Measurements from ENCODE around the gene KRT14. TPM values are rescaled to one million over a fixed set of nuclear protein-coding genes. Genes with fewer than 3 reads are reported as not detected.
"Not testable (repeated sequence)": the region's sequence is repeated elsewhere in the genome, so short reads cannot be mapped to it uniquely, and the experiment has no call there.

The KRT14 gene
- total RNA-seq, 1 experiment from 2014 or later = 0.92 TPM

DNA sequence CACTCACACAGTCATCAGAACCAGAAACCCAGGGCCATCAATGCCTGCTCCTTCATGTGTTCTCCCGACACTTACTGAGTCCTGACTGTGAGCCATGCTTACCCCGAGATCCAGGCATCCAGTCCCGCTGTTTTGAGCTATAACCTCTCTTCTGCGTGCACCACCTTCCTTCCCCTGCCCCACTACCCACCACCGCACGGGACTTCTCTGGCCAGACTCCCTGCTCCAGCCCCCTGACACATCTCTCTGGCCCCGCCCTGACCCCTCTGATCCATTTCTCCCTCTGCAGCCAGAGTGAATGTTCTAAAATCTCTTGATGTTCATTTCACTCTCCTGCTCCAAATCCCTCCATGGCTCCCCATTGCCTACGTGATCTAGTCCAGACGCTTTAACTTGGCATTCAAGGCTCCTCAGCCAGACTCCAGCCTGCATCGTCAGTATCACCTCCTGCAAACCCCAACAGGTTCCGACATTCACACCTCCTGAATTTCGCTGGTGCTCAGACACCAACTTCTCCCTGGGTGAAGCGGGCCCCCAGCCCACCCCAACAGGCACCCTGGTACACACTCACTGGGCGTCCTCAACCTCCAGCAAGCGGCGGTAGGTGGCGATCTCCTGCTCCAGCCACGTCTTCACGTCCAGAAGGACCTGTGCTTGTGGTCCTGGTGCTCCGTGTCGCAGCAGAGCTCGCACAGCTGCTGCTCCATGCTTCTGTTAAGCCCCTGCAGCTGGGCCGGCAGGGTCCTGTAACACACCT lies 40.8 kb upstream of the KRT14 start:
- no peaks in the 10 kb centered on the region for H3K27me3 ChIP-seq (replicated peaks)
- no peak for DNase-seq (ENCODE audit: low read depth in 1 of 2, low spot score in 2 of 2)
- H3K4me3 ChIP-seq = no peak overlapping the region
- H3K27ac ChIP-seq = peak overlapping the region; percentile 87; the same call in 1 of the 2 replicates
- H3K36me3 ChIP-seq = peaks cover 11% of the 10 kb centered on the region
- peaks cover 33% of the 10 kb centered on the region for H3K4me1 ChIP-seq (replicated peaks)
- H3K9me3 ChIP-seq (replicated peaks) = no peaks in the 10 kb centered on the region

DNA sequence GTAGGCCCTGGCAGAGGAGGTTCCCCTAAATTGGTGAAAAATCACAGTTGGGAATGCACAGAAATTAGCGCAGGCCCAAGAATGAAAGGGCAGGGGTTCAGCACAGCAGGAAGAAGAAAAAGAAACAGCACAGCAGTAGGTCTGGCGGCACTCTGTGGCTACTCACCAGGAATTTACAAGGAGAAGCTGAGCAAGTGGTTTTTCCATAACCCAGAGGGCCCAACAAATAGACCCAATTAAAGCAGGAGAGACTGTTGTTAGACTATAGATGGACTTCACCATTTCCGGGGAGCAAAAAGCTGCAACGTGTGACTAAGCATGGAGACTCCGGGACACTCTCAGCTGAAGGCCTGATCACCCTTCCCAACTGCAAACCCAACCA lies 40.2 kb upstream of the KRT14 start:
- not testable (repeated sequence) for H3K27me3 ChIP-seq (replicated peaks); H3K9me3 ChIP-seq (replicated peaks); H3K4me3 ChIP-seq
- Histone ChIP-seq H3K4me1 (replicated peaks) (peaks cover 38% of the 10 kb centered on the region), H3K27ac (peak overlapping the region; percentile 87), H3K36me3 (peaks cover 17% of the 10 kb centered on the region)
- DNase-seq (ENCODE audit: low read depth in 1 of 2, low spot score in 2 of 2) = peak; percentile 69 to 73

DNA sequence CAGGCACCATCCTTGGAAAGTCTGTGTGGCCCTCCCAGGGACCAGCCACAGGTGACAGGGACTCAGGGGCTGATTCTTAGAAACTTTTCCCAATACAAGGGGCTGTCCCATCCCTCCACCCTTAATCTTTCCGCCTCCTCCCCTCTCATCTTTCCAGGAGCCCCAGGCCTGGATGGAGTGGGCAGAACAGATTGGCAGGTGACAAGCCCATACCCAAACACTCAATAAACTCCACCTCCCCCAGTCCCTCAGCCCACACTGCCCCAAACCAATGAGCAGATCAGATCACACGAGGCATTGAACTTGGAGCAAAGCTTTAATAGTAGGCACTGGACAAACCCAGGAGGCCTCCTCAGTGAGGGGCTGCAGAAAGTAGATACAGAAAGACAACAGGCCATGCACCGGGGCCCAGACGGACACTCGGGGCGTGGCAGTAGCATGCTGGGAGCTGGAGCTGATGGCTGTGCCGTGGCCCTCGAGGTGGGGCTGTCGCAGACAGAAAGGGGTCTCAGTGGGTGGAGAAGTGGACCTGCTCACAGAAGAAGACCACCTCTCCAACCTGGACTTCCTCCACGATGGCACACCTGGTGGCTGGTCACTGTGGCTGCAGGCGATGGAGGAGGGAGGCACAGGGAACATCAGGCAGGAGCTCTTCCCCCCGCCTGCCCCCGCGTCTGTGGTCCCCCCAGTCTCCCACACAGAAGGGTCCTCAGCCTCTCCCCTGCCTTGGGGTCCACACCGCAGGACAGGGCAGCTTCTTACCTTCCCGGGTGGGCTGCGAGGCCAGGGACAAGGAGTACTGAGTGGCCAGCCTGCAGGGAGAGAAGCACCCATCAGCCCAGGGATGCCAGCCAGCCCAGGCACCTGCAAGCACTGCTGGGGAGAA lies 39.6 kb upstream of the KRT14 start:
- H3K36me3 ChIP-seq = peaks cover 23% of the 10 kb centered on the region
- not testable (repeated sequence) for DNase-seq (ENCODE audit: low read depth in 1 of 2, low spot score in 2 of 2); H3K4me3 ChIP-seq; H3K9me3 ChIP-seq (replicated peaks); H3K27me3 ChIP-seq (replicated peaks)
- H3K4me1 ChIP-seq (replicated peaks) = peaks cover 45% of the 10 kb centered on the region
- peak overlapping the region; percentile 87 for H3K27ac ChIP-seq

DNA sequence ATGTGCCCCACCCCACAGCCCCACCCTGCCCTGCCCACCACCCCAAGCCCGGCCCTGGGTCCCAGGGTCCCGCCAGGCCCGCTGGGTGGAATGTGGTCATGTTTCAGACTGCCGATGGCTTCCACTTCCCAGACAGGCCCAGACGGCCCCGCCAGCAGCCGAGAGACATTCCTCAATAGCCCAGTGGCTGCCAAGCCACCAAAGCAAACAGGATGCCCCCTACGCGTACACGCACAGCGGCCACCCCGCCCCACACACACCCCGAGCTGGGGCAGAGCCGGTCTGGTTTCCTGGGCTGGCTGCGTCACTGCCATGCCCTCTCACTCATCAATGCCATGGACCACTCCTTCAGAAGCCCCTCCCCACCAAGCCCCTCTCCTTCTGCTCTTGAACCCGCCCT lies 38.9 kb upstream of the KRT14 start:
- peaks cover 51% of the 10 kb centered on the region for H3K4me1 ChIP-seq (replicated peaks)
- peak; percentile 79 to 94 for DNase-seq (ENCODE audit: low read depth in 1 of 2, low spot score in 2 of 2)
- no peaks in the 10 kb centered on the region for H3K9me3 ChIP-seq (replicated peaks)
- no peaks in the 10 kb centered on the region for H3K27me3 ChIP-seq (replicated peaks)
- peaks cover 30% of the 10 kb centered on the region for H3K36me3 ChIP-seq
- H3K4me3 ChIP-seq = no peak overlapping the region
- H3K27ac ChIP-seq = peak overlapping the region; percentile 87

DNA sequence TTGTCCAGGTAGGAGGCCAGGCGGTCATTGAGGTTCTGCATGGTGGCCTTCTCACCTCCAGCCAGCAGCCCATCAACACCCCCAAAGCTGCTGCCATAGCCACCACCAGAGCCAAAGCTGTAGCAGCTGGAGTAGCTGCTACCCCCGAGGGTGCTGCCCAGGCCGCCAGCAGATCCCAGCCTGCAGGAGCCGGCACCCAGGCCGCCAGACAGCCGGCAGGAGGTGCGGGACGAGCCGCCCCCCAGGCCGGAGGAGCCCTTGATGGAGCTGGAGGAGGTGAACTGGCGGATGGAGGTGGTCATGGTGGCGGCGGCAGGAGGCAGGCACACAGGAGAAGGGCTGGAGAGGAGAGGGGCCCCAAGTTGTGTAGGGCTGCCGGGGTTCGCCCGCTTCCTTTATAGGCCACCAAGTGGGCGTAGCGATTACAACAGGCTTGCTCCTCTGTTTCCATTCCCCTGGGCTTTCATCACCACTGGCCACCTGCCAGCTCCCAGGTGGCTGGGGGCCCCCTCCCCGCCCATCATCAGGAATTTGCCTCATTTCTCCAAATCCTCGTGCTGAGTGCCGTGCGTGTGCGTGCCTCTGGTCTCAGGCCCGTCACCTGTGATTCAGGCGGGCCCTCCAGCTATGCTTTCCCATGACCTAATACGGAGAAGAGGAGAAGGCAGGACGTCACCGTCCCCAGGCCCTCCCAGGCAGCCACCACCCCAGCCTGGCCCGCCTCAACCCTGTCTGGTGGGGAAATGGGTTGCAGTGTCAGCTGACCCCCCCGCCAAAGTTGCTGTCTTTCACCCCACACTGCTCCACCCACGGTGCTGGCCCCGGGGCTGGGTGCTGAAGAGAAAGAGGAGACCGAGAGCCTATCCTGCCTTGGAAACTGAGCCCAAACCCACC lies 37.8 kb upstream of the KRT14 start, which contains the start of gene KRT17:
KRT17 (minus strand) TSS at position 368 of the 894 bp plus-strand sequence; CDS start at position 302, 66 bp downstream.
- no peaks in the 10 kb centered on the region for H3K9me3 ChIP-seq (replicated peaks)
- peak; percentile 98 to 100 for DNase-seq (ENCODE audit: low read depth in 1 of 2, low spot score in 2 of 2)
- H3K27ac ChIP-seq = peak within 1 kb of the TSS; percentile 87
- no peaks in the 10 kb centered on the region for H3K27me3 ChIP-seq (replicated peaks)
- H3K36me3 ChIP-seq = peaks cover 40% of the 10 kb centered on the region
- peak within 1 kb of the TSS; percentile 42 for H3K4me3 ChIP-seq
- peaks cover 61% of the 10 kb centered on the region for H3K4me1 ChIP-seq (replicated peaks)

DNA sequence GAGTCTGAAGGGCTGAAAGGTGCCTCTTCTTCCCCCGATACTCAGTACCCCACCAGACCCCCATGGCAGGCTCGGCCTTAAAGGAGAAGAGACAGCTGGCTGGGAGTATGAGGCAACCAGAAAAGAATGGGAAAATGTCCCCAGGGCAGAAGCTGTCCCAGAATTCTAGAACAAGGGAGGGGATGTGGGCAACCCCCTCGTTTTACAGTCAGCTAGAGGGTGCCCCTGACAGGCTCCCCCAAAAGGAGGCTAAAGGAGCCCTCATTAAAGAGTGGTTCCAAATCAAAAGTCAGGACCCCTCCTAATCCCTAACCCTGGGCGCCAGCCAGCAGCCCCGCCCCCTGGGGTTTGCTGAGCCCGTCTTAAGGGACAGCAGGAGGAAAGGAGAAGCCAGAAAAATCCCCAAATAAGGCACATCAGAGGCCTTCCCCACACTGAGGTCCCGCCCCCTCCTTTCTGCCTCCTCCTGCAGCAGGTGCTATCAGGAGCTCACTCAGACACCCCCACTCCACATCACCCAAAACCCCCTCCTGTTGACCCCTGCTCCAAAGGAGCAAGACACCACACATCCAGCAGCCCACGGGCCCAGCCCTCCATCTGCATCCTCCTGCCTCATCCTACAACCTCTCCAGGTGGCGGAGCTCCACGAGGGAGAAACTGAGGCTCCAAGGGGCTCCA lies 36.6 kb upstream of the KRT14 start:
- H3K9me3 ChIP-seq (replicated peaks); H3K27ac ChIP-seq; H3K27me3 ChIP-seq (replicated peaks): not testable (repeated sequence)
- peaks cover 71% of the 10 kb centered on the region for H3K4me1 ChIP-seq (replicated peaks)
- peak; percentile 45 to 51 for DNase-seq (ENCODE audit: low read depth in 1 of 2, low spot score in 2 of 2)
- H3K4me3 ChIP-seq = peak overlapping the region; percentile 42
- H3K36me3 ChIP-seq = peaks cover 46% of the 10 kb centered on the region

DNA sequence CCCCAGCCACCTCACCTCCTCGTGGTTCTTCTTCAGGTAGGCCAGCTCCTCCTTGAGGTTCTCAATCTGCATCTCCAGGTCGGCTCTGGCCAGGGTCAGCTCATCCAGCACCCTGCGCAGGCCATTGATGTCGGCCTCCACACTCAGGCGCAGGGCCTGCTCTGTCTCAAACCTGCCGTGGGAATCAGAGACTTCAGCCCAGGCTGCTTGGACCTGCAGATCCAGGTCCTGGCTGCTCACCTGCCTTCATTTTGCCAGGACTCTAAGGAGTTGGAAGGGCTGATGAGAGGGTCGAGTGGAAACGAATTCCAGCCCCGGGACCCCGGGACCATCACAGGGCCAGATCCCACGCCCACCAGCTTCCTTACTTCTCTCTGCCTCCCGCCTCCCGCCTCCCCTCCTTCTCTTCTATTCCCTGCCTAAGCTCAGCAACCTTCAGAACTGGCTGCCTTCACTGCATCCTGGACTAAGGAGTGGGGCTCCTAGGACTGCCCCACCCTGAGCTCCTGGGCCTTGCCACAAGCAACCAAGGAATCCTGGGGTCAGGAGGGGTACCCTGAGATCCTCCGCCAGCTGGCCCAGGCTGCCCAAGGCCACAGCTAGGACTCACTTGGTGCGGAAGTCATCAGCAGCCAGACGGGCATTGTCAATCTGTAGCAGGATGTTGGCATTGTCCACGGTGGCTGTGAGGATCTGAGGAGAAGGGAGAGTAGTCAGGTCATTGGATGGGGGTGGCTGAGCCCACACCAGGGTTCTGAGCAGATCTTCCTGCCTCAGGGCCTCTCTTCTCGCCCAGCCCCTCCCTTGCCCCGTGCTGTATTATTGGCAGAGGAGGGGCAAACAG lies 35.9 kb upstream of the KRT14 start:
- peak in 1 of 2 experiments; percentile 46 for DNase-seq (ENCODE audit: low read depth in 1 of 2, low spot score in 2 of 2)
- H3K9me3 ChIP-seq (replicated peaks); H3K27me3 ChIP-seq (replicated peaks); H3K27ac ChIP-seq: not testable (repeated sequence)
- Histone ChIP-seq H3K4me1 (replicated peaks) (peaks cover 73% of the 10 kb centered on the region), H3K4me3 (peak overlapping the region; percentile 42), H3K36me3 (peaks cover 46% of the 10 kb centered on the region)

DNA sequence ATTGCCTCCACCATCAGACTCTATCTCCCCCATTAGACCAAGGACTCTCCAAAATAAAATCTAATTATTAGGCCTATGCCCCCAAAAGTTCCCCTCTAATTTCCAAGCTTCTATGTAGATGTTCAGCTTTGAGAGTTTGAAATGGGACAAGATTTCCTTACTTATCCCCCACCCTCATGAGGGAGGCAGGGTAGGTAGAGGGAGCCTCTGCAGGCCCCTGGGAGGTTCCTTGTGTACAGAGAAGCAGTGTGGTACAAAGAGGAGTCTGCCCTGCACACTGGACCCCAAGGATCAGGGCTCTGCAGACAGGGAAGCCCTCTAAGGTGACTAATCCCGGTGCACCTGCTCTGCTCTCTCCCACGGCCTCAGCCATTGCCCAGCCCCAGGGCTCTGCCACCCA lies 35.2 kb upstream of the KRT14 start:
- no peak overlapping the region for H3K27ac ChIP-seq

DNA sequence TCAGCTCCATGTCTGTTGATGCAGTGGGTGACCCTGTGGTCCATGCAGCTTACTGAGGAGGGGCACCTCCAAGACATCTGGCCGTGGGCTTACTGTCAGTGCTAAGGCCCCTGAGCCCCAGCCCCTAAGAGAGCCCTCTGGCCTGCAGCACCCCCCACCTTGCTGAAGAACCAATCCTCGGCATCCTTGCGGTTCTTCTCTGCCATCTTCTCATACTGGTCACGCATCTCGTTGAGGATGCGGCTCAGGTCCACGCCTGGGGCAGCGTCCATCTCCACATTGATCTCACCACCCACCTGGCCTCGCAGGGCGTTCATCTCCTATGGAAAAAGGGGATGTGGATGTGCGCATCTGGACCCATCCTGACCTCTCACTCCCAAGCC lies 34.7 kb upstream of the KRT14 start:
- peaks cover 61% of the 10 kb centered on the region for H3K4me1 ChIP-seq (replicated peaks)
- H3K9me3 ChIP-seq (replicated peaks); H3K4me3 ChIP-seq; DNase-seq (ENCODE audit: low read depth in 1 of 2, low spot score in 2 of 2); H3K27me3 ChIP-seq (replicated peaks); H3K27ac ChIP-seq: not testable (repeated sequence)
- H3K36me3 ChIP-seq = peaks cover 46% of the 10 kb centered on the region

More for the DNA sequence above, 35.2 kb upstream of the KRT14 start:
- Histone ChIP-seq H3K9me3 (replicated peaks) (no peaks in the 10 kb centered on the region), H3K4me1 (replicated peaks) (peaks cover 66% of the 10 kb centered on the region), H3K36me3 (peaks cover 46% of the 10 kb centered on the region), H3K4me3 (peak overlapping the region; percentile 42), H3K27me3 (replicated peaks) (no peaks in the 10 kb centered on the region)
- DNase-seq (ENCODE audit: low read depth in 1 of 2, low spot score in 2 of 2) = no peak

DNA sequence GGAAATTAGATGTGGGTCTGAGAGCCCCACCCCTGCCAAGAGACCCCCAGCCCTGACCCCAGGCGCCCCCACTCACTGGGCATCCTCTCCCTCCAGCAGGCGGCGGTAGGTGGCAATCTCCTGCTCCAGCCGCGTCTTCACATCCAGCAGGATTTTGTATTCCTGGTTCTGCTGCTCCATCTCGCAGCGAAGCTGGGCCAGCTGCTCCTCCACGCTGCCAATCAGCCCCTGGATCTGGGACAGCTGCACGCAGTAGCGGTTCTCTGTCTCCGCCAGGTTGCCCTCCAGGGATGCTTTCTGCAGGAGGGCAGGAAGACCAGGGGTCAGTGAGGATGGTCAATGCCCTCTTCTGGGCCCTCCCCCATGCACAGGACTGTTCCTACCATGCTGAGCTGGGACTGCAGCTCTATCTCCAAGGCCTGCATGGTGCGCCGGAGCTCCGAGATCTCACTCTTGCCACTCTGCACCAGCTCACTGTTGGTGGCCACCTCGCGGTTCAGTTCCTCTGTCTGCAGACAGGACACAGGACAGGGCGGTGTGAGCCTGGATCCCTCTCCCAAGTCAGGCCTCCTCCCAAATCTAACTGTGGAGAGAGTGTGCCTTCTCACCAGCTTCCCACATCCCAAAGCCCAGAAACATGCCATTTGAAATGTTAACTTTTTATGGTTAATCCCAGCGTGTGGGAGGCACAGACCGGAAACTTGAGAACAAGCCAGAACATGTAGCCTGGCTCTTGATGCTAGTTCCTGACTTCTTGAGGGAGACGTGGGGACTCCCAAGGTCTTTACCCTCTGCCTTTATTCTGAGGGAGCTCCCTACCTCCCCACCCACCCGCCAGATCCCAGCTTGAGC lies 34.1 kb upstream of the KRT14 start:
- Histone ChIP-seq H3K36me3 (peaks cover 46% of the 10 kb centered on the region), H3K27ac (no peak overlapping the region), H3K4me1 (replicated peaks) (peaks cover 55% of the 10 kb centered on the region), H3K4me3 (no peak overlapping the region), H3K27me3 (replicated peaks) (no peaks in the 10 kb centered on the region), H3K9me3 (replicated peaks) (no peaks in the 10 kb centered on the region)
- peak; percentile 35 to 44 for DNase-seq (ENCODE audit: low read depth in 1 of 2, low spot score in 2 of 2)

DNA sequence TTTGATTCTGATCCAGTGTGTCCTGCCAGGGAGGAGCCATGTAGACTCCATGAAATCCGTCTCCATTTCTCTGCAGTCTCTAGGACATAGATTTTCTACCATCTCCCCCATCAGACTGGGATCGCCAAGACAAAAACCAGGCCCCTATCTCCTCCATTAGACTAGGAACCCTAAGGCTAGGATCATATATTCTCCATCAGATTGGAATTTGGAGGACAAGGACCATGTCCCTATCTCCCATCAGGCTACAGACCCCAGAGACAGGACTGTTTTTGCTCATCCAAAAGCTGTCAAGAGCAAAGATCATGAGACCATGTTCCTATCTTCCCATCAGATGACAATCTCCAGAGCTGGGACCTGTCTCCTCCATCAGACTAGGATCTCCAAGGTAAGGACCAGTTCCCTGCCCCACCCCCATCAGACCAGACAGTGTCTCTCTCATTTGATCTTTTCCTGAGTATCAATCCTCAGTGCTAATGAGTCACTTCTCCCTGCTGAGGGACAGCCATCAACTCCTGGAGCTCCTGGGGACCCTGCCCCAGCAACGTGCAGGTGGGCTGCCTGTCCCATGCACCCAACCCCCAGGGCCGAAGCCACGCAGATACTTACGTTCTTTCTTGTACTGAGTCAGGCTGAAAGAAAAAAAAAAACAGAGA lies 33.4 kb upstream of the KRT14 start:
- Histone ChIP-seq H3K36me3 (peaks cover 46% of the 10 kb centered on the region), H3K4me1 (replicated peaks) (peaks cover 48% of the 10 kb centered on the region)
- H3K9me3 ChIP-seq (replicated peaks); H3K4me3 ChIP-seq; H3K27me3 ChIP-seq (replicated peaks); H3K27ac ChIP-seq: not testable (repeated sequence)
- peak in 1 of 2 experiments; percentile 28 for DNase-seq (ENCODE audit: low read depth in 1 of 2, low spot score in 2 of 2)
